NCI-H524 treated with DMSO at 0.1 percent for 48 hours (cell line): ENCODE data around the gene TMEM184A.

ENCODE experiments used
- DNase-seq: peaks from one replicate; lab custom pipeline; 2025; lab: John Stamatoyannopoulos, UW

Gene TMEM184A

DNA sequence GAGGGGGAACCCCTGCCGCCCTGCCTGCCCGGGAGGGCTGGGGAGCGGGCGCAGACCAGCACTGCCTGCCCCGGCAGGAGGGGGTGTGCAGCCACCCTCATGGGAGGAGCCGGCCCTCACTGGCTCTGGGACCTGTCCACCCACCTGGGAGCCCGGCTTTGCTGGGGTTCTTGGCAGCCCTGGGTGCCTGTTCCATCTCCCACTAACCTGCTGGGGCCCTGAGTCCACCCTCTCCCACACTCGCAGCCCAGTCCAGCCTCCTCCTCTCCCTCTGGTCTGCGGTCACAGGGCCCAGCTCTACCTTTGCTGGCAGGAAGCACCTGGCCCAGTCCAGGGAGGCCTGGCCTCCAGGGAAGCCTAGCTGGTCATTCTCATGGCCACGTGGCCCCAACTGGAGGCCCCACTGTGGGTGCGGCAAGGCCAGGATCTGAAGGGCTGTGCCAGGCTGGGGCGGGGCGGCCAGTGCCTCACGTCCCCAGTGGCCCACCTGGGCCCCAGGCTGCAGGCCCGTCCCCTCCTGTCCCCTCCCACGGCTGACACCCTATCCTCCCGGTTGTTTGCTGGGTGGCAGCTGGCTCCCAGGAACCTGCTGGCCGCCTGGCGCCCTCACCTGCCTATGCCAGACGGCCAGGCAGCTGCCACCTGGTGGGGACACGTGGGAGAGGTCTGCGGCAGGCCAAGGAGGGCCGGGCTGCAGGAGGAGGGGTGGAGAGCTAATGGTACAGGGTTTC is at the start of gene TMEM184A:
TMEM184A (minus strand) TSS at position 393 of the 731 bp plus-strand sequence. CDS start 721 bp downstream, outside the sequence.
- peak; percentile 76 for DNase-seq

DNA sequence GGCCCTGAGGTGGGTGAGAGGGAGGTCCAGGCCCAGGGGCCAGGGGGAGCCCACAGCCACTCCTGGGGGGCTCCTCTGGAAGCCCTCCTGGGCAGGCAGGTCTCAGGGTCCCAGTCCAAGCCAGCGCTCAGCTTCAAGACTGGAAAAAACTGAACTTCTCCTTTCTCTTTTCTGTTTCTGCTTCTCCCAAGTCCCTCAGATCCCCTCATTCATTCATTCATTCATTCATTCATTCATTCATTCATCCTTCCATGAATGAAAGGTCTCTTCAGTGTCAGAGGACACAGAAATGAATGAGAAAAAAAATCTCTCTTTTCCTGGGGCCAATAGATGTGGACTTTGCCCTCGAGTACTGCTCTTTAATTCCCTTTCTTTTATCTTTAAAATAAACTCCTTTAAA is 48.4 kb upstream of the TMEM184A start:
- no peak for DNase-seq

DNA sequence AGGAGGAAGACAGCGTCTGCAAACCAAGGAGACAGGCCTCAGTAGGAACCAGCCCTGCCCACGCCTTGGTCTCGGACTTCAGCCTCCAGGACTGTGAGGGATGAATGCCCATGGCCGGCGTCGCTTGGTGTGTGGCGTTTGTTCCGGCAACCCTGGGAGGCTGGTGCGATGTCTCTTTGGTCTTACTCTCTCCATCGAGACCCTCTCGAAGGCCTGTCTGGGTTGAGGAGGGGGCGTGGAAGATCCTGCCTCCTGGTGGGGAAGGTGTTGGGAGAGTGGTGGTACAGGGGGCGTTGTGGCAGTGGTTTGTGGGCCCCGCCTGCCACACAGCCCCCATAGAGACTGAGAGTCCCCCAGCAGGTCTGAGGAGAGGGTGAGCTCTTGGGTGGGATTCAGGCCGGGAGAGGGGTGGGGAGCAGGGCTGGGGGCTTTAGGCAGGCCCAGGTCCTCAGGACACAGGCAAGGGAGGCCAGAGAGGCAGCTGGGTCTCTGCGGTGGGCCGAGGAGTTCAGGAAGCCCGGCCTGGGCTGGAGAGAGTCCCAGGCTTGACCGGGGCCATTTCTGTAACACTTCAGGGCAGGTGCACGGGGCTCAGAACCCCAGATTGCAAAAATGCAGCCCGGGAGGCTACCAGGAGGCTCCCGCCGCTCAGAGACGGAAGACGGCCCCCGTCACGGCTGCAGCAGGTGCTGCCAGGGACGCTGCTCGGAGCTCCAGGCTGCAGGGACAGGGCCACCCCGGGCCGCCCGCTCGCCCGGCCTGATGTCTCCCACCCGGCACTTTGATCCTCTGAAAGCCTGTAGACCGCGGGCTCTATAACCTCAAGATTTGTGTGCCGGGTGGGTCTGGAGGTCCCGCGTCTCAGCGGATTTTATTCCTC is 47.6 kb upstream of the TMEM184A start:
- no peak for DNase-seq

DNA sequence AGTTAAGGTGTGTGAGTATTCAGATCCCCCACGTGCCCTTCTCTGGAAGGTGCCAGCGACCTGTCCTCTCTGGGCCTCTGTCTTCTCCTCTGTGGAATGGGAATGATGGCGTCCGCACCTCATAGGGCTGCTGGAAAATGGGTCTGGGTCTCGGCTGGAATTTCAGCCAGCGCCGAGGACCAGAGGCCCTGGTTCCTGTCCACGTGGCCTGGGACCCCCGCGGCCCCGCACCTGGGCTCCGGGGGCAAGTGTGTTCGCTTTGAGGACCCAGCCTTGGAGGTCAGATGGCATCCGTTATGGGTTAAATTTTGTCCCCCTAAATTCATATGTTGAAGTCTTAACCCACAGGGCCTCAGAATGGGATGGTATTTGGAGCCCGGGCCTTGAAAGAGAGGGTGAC is 46.4 kb upstream of the TMEM184A start:
- no peak for DNase-seq

DNA sequence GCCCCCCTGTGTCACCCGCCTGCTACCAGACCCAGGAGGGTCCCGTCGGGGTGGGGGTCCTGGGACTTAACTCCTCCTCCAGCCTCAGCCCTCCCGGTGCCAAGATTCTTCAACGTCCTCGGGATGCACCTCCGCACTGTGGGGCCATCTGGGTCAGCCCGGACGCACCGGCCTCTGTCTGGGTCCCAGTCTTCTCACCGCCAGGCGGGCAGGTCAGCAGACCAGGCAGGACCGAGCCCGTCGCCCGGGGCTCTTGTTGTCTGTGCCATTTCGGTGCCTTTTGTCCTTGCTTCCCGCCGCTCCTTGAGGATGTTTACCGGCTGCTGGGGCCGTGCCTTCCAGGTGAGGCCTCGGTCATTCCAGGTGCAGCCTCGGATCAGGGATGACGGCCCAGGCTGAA is 46.0 kb upstream of the TMEM184A start:
- no peak for DNase-seq

DNA sequence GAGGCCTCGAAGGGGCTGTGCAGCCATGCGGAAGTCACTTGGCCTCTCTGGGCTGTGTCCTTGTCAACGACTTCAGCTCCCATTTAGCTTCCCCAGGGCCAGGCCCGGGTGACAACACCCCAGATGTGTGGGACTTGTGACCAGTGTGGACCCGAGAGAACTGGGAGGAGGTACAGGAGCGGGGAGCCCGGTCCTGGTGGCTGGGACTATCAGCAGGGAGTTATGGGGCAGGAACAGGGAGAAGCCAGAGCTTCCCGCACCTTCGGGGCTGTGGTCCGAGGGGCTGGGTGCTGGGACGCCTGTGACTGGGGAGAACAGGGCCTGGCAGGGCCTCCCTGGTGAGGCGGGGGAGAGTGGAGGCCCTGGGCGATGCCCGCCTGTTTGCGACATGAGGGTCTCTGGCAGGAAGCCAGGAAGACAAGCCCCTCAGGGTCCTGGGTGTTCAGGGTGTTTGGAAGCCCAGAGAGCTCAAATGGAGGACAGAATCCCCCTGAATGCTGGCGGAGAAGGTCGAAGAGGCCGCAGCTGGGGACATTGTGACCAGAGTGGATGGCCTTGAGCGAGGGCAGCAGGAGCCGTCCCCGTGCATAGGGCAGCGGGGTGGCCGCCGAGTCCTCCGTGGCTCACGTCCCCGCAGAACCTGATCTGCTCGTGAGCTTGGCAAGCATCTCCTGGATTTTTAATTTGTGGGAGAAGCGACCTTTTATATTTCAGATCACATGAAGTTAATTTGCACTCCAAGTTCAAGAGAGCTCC is 43.8 kb upstream of the TMEM184A start:
- DNase-seq, result no peak

DNA sequence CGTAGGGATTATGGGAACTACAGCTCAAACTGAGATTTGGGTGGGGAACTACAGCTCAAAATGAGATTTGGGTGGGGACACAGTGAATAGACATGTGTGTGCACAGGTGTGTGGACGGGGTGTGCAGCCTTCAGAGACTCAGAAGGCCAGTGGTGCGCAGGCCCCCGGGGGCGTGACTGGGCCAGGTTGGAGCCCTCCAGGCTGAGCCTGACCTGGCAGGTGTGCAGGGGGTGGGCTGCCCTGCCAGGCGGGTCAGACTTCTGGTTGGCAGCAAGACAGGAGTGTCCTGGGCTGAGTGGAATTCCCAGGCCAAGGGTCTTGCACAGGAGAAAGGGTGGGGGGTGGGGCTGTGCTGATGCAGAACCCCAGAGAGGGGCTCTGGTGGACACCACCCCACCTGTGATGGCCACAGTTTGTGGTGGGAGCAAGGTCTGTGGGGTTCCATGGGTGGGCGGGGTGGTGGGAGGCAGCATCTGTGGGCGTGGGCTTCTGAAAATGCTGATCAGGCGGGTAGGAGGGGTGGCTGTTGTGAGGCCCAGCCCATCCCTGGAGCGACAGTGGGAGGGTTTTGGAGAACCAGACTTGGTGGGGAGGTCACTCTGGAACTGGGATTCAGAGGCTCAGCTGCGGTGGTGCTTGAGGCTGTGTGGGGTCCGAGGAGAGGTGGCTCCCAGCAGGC is 43.1 kb upstream of the TMEM184A start:
- DNase-seq, result no peak

DNA sequence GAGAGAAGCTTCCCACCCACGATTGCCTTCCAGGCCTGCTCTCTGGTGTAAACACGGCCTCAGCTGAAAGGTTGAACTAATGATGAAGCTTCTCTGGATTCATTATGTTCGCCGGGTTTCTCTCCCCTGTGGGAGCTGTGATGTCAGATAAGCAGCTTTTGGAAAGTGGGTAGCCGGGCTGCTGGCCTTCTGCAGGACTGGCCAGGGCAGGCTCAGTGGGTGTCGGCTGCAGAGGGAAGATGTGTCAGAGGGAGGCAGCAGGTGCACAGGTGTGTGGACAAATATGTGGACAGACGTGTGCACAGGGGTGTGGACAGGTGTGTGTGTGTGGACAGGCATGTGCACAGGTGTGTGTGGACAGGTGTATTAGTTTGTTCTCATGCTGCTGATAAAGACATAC is 42.3 kb upstream of the TMEM184A start:
- no peak for DNase-seq

DNA sequence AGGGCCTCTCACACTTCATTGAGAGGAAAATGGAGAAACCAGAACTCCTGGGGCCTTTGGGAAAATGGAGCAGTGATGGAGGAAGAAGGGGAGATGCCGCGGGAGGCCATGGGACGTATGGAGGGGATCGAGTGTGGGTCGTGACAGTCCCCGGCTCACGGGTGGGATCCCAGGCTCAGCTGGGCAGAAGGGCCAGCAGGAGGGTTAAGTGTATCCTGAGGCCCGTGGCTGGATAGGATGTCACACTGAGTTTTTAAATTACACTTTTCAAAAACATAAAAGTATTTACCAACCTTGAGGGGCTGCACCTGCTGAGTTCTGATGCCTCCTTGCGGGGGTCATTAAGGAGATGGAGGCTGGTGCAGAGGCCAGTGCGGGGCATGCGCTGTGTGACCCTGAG is 41.8 kb upstream of the TMEM184A start:
- no peak for DNase-seq

DNA sequence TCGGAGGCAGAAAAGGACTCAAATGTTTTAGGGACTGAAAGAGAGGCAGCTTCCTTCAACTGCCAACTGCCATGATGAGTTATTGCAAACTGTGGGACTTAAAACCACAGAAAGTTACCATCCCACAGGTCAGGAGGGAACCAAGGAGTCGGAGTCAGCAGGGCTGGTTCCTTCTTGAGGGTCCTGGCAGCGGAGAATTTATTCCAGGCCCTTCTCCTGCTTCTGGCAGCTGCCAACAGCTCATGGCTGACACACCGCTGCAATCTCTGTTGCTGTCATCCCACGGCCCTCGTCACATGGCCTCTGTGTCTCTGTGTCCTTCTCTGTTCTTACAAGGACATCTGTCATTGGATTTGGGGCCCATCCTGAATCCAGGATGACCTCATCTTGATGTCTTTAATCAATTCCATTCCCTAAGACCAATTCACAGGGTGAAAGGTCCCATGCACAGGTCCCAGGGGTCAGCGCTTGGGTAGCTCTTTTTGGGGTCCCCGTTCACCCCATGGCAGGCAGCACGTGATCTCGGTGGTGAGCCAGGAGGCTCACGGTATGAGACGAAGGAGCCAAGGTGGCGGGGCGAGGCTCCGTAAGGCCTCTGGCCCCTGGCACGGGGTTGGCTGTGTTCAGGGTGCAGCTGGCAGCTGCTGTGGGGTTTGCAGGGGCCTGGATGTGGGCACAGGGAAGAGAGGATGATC is 41.2 kb upstream of the TMEM184A start:
- no peak for DNase-seq

DNA sequence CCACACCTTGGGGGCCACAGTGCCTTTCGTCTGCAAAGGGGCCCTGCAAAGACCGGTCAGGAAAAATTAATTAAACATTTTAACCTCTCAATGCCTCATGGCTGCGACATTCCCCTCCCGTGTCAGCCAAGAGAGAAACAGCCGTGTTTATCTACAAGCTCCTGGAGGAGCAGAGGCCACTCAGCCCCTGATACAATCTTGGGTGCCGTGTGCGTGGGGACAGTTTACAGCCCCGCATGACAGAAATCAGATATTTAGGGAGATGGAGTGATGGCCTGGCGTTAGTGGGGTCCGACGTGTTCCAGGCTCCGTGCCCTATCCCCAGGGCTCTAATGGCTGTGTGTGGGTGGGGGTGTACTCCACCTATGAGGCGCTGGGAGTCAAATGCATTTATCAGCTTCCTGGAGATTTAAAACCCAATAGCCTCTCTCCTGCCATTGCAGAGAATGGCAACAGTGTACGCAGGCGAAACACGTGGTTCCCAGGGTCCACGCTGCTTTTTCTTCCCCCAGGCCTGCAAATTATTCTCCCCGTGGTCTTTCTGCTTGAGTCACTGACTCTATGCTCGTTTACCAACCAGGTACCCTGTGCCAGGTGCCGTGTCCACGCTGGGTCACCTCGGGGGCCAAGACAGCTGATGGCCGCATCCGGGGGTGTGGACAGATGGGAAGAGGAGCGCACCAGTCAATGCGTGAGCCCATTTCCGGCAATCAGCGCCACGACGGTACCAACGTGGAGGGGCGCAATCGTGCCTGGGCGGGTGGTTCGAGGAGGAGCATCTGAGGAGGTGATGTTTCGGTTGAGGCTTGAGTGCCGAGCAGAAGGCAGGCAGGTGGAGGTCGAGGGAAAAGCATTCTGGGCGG is 40.4 kb upstream of the TMEM184A start:
- DNase-seq, result no peak

DNA sequence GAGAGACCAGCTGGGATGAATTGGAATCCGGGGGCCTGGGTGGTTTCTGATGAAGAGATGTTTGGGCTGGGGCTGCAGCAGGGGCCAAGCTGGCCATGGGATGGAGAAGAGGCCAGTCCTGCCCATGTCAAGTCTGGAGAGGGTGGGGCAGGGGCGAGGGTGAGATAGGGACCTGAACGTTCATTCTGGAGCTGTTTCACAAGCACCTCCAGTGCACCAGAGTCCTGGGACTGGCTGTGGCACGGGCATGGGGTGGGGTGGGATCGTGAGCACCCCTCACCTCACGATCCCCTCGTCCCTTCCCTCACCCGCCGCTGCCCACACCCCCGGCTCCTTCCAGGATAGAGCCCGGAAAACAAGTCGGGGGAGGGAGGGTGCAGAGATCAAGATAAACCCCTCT is 39.6 kb upstream of the TMEM184A start:
- DNase-seq, result no peak

DNA sequence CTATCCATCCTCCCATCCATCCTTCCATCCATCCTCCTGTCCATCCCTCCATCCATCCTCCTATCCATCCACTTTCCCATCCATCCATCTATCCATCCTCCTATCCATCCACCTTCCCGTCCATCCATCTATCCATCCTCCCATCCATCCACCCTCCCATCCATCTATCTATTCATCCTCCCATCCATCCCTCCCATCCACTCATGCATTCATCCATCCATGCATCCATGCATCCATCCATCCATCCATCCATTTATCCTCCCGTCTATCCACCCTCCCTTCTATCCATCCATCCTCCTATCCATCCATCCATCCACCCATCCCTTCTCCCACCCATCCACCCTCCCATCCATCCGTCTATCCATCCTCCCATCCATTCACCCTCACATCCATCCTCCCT is 39.0 kb upstream of the TMEM184A start:
- no peak for DNase-seq

DNA sequence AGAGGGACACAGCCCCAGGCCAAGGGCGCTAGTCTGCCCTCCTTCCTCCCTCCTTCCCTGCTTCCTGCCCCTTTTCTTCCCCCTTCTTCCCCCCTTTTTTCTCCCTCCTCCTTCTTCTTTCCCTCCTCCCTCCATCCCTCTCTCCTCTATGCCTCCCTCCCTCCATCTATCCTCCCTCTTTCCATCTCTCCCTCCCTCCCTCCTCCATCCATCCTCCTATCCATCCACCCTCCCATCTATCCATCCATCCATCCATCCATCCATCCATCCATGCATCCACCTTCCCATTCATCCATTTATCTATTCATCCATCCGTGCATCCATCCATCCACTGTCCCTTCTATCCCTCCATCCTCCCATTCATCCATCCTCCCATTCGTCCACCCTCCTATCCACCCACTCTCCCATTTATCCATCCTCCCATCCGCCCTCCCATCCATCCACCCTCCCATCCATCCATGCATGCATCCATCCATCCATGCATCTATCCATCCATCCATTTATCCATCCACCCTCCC is 38.0 kb upstream of the TMEM184A start:
- no peak for DNase-seq

DNA sequence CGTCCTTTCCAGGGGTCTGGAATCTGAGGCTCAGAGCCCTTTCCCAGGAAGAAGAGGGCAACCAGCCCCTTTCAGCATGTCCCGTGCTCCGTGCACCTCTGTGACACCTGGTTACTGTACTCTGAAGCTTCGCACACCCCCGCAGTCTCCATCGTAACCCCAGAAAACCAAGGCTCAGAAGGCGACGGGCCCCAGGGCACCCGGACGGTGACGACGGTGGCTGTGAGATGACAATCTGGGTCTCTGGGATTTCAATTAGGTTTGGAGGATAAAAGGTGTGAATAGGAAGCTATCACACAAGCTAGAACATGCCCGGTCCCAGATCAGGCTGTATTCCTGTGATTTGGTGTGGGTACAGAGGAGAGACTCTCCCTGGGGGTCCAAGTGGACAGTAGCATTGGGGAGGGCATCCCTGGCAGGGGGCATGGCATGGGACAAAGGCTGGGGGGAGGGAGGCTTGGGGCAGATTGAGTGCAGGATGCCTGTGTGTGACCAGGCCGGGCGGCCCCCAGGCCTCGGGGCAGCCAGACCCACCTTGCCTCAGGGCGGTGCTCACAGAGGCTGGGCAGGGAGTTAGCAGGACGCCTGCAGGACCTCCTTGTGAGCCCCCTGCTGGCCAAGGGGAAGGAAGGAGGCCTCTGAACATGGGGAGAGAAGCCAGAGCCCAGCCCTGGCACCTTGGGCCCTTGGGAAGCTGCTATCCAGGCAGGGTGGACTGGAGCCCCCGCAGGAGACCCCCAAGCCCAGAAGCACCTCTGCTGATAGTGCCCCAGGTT is 37.3 kb upstream of the TMEM184A start:
- DNase-seq, result no peak

DNA sequence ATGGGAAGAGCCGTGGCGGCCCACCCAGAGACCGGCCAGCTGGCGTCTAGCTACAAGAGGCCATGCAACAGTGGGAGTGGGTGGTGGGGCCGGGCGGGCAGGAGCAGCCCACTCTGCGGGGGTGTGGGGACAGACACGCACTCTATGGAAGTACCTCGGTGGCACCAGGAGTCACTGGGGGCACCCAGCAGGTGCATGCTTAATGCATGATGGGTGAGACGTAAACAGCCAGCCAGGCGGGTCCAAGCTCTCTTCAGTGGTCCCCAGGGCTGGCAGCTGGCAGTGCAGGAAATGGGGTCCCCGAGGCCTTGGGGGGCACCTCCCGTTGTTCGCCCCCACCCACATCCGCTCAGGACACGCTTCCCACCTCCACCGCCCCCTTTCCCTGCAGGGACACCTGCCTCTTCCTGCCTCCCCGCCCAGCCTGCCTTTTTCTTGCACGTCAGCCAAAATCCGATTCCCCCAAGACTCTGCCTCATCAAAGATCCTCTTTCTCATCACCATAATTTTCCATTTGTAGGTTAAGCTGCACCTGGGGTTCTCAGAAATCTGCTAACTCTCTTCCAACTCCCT is 36.4 kb upstream of the TMEM184A start:
- DNase-seq, result no peak

DNA sequence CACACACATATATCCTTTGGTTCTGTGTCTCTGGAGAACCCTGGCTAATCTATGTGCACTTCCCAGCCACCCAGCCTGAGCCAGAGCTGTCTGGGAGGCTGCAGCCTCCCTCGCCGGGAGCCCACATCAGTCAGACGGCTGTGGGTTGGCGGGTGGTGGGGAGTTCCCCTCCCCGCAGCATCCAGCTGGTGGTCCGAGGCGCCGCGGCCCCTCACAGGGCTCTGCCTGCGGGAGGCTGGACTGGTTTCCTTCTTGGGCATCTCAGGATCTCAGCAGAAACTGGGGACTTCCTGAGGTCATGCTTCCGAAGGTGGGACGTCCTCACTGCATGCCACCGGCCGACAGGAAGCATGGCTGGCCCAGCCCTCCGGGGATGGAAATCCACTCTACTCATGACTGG is 35.9 kb upstream of the TMEM184A start:
- no peak for DNase-seq

DNA sequence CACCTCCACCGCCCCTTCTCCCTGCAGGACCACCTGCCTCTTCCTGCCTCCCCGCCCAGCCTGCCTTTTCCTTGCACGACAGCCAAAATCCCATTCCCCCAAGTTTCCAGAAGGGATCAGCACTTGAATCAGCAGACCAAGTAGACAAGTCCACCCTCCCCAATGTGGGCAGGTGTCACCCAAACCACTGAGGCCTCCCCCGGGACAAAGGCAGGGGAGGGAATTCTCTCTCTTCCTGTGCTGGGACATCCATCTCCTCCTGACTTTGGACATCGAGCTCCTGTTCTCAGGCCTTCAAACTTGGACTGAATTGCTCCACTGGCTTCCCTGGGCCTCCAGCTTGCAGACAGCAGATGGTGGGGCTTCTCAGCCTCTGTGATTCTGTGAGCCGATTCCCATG is 35.4 kb upstream of the TMEM184A start:
- DNase-seq, result no peak

DNA sequence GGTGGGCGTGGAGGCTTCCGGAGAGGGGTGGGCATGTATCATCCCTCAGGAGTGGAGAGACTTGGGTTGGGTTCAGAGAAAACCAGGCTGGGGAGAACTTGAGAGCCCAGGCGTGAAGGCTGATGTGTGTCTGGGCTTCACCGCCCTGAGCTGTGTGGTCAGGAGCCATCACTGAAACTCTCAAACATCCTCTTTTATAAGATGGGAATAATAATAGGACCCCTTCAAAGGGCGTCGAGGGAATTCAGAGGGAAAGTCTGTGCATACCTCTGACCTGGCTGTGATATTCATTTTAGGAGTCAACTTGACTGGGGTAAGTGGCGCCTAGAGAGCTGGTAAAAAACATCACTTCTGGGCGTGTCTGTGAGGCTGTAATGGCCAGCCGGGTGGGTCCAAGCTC is 34.9 kb upstream of the TMEM184A start:
- no peak for DNase-seq
